K562 (cell line): Measurements from ENCODE around the gene SLC7A8. TPM values are rescaled to one million over a fixed set of nuclear protein-coding genes. Genes with fewer than 3 reads are reported as not detected.

Experiments
- BCOR ChIP-seq: fragments of 450-650 bp; IDR thresholded peaks from 2 replicates; pipeline ENCODE4 v1.6.1; 2016
- BRF1 ChIP-seq: IDR thresholded peaks from 3 replicates; pipeline ENCODE4 v1.6.1; 2011; ENCODE audit warnings: borderline replicate concordance, mild to moderate bottlenecking; ENCODE audit not compliant: insufficient read length; ENCODE audit errors: extremely low read depth
- CBX1 ChIP-seq: sonication (generic); IDR thresholded peaks from 2 replicates; pipeline ENCODE4 v1.6.1; 2016; ENCODE audit warnings: antibody characterized with exemption, low read depth, mild to moderate bottlenecking
- CXXC5 ChIP-seq: fragments of 250-450 bp; sonication (Bioruptor Pico); IDR thresholded peaks from 2 replicates; pipeline ENCODE4 v1.8.0; 2022; ENCODE audit warnings: inconsistent platforms, mild to moderate bottlenecking, moderate library complexity
- NRF1 ChIP-seq, 2 experiments: fragments of 450-650 bp; IDR thresholded peaks in 1 of 2; conservative IDR thresholded peaks in 1 of 2; 2 replicates each; pipeline ENCODE4 v1.6.1; 2014; ENCODE audit warnings: mild to moderate bottlenecking in 2 of 2
- PML ChIP-seq: IDR thresholded peaks from 2 replicates; pipeline ENCODE4 v1.6.1; 2012; ENCODE audit warnings: low read length, inconsistent platforms
- RB1 ChIP-seq: fragments of 450-650 bp; IDR thresholded peaks from 2 replicates; pipeline ENCODE4 v1.6.1; 2017; ENCODE audit warnings: low read depth, mild to moderate bottlenecking
- RBFOX2 ChIP-seq: fragments of 200-400 bp; formaldehyde crosslinking; IDR thresholded peaks from 2 replicates; pipeline ENCODE4 v1.6.1; 2017; ENCODE audit warnings: low read depth, mild to moderate bottlenecking, low read length, moderate library complexity
- SIN3B ChIP-seq: fragments of 450-650 bp; IDR thresholded peaks from 2 replicates; pipeline ENCODE4 v1.6.1; 2017; ENCODE audit warnings: low read depth, mild to moderate bottlenecking, moderate library complexity
- SMARCE1 ChIP-seq: fragments of 450-650 bp; IDR thresholded peaks from 2 replicates; pipeline ENCODE4 v1.7.1; 2016; ENCODE audit warnings: mild to moderate bottlenecking
- SNIP1 ChIP-seq: fragments of 450-650 bp; IDR thresholded peaks from 2 replicates; pipeline ENCODE4 v1.7.1; 2017; ENCODE audit warnings: low read depth, mild to moderate bottlenecking
- TCF7L2 ChIP-seq: fragments of 150-350 bp; IDR thresholded peaks from 2 replicates; pipeline ENCODE4 v1.6.1; 2016; ENCODE audit warnings: low read depth, mild to moderate bottlenecking, low read length, moderate library complexity
- TRIM24 ChIP-seq, 2 experiments: fragments of 450-650 bp; IDR thresholded peaks; 2 replicates each; pipeline ENCODE4 v1.6.1; 2016
- U2AF1 ChIP-seq: fragments of 200-400 bp; formaldehyde crosslinking; optimal IDR thresholded peaks from 2 replicates; pipeline ENCODE3; 2017; ENCODE audit warnings: mild to moderate bottlenecking, low read depth, low read length, moderate library complexity
- ZNF175 ChIP-seq: fragments of 200-800 bp; sonication (Bioruptor generic); IDR thresholded peaks from 2 replicates; pipeline ENCODE4 v1.6.1; 2016; ENCODE audit warnings: low read depth, mild to moderate bottlenecking, missing genetic modification characterization, missing compliant biosample characterization
- ZNF232 ChIP-seq: sonication (generic); formaldehyde crosslinking; IDR thresholded peaks from 2 replicates; pipeline ENCODE4 v1.8.0; 2022; ENCODE audit warnings: mild to moderate bottlenecking, missing genetic modification reagents
- ZNF511 ChIP-seq: sonication (generic); formaldehyde crosslinking; IDR thresholded peaks from 2 replicates; pipeline ENCODE4 v1.8.0; 2022; ENCODE audit warnings: mild to moderate bottlenecking, missing genetic modification reagents
- ZNF778 ChIP-seq: fragments of 450-650 bp; formaldehyde crosslinking; IDR thresholded peaks from 2 replicates; pipeline ENCODE4 v1.4.0; 2020; ENCODE audit warnings: mild to moderate bottlenecking, moderate library complexity
- polyA plus RNA-seq, 8 experiments: library from polyadenylated mRNA; depleted of rRNA in 4 of 8; stranded (reverse) in 5 of 8; unstranded in 3 of 8; fragments of >200 nt; fragmentation: Nextera tagmentation in 2 of 8; fragmentation: Illumina TruSeq in 1 of 8; extraction: Ambion mirVana in 2 of 8; extraction: Trizol in 1 of 8; gene quantifications; 2 replicates each; pipeline versions ENCODE4 v1.2.1 to v1.2.3, GENCODE V29; 2011 to 2014; ENCODE audit warnings: inconsistent platforms in 1 of 8, missing spikeins in 1 of 8
- total RNA-seq, 7 experiments: library from RNA; depleted of rRNA in 6 of 7; stranded (reverse); fragments of >200 nt in 6 of 7; fragmentation: Illumina TruSeq in 2 of 7; extraction: Trizol in 2 of 7; gene quantifications; 2 replicates each; pipeline versions ENCODE4 v1.2.1 to v1.2.3, GENCODE V29; 2011 to 2021; ENCODE audit warnings: low replicate concordance in 1 of 7
- TF ChIP-seq, protein P1 (sequence below): fragments of 250-450 bp; sonication (Bioruptor Pico); IDR thresholded peaks from 2 replicates; pipeline ENCODE4 v1.9.0; 2021; ENCODE audit warnings: mild to moderate bottlenecking, inconsistent platforms

The SLC7A8 gene
- total and polyA plus RNA-seq, 9 of the 15 experiments (the other 6 are each of a cell fraction or from before 2014, with no cell fraction given) = 2.0 to 33.0 (median 6.0) TPM

GRCh38 chr14:23094666-23095195 is 88.7 kb downstream of the SLC7A8 start, which contains the start of gene ACIN1 (continued):
- TF ChIP-seq, protein P1, sequence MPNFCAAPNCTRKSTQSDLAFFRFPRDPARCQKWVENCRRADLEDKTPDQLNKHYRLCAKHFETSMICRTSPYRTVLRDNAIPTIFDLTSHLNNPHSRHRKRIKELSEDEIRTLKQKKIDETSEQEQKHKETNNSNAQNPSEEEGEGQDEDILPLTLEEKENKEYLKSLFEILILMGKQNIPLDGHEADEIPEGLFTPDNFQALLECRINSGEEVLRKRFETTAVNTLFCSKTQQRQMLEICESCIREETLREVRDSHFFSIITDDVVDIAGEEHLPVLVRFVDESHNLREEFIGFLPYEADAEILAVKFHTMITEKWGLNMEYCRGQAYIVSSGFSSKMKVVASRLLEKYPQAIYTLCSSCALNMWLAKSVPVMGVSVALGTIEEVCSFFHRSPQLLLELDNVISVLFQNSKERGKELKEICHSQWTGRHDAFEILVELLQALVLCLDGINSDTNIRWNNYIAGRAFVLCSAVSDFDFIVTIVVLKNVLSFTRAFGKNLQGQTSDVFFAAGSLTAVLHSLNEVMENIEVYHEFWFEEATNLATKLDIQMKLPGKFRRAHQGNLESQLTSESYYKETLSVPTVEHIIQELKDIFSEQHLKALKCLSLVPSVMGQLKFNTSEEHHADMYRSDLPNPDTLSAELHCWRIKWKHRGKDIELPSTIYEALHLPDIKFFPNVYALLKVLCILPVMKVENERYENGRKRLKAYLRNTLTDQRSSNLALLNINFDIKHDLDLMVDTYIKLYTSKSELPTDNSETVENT (CRISPR knock-in tag) = peak; percentile 73; the same call in 1 of the 2 replicates
- peak; percentile 95 to 96 for TF ChIP-seq NRF1 (conservative IDR thresholded peaks at IDR 0.05 in 1 of 2, IDR thresholded peaks at IDR 0.05 in 1 of 2)
- TF ChIP-seq SMARCE1 = peak; percentile 24; the same call in 1 of the 2 replicates
- 0 out of 2 replicates have a peak, but pooled peaks have one; percentile 27 for TF ChIP-seq ZNF232 (CRISPR knock-in tag)
- TF ChIP-seq BCOR = peak; percentile 27; the same call in 1 of the 2 replicates
- TF ChIP-seq RBFOX2 = peak; percentile 97
- TF ChIP-seq TCF7L2 = no peak
- no peak for TF ChIP-seq U2AF1
- TF ChIP-seq RB1 = peak; percentile 97
- no peak for TF ChIP-seq TRIM24 (IDR thresholded peaks at IDR 0.05)
- peak; percentile 61; the same call in 1 of the 2 replicates for TF ChIP-seq CBX1
- no peak for TF ChIP-seq ZNF175 (CRISPR knock-in tag)
- peak; percentile 80 for TF ChIP-seq CXXC5
- peak; percentile 65; the same call in 1 of the 2 replicates for TF ChIP-seq ZNF511 (CRISPR knock-in tag)
- TF ChIP-seq SNIP1 = peak; percentile 97
- TF ChIP-seq PML = peak; percentile 79
- peak; percentile 72; the same call in 1 of the 2 replicates for TF ChIP-seq SIN3B
- TF ChIP-seq BRF1 = no peak
- no peak for TF ChIP-seq ZNF778 (CRISPR knock-in tag)
